DND-41 (cell line): ENCODE measurements around the gene OPTC.

Source experiments
- ATAC-seq: fragments of 200-7000 bp; cut with Tn5 transposase; 3 replicates; pipeline ENCODE4 v1.9.1; 2021; ENCODE audit warnings: low read depth; ENCODE audit not compliant: insufficient read depth
- DNase-seq: peaks from one replicate; pipeline ENCODE4 v3.0.0-alpha.2; 2020
- H2AFZ ChIP-seq: 2 replicates; pipeline ENCODE4 v1.6.0; 2012; ENCODE audit warnings: low read depth, low read length
- H3K27ac ChIP-seq: 2 replicates; pipeline ENCODE4 v1.5.1; 2012; ENCODE audit warnings: low read length, inconsistent platforms
- H3K27me3 ChIP-seq: fragments of 200-600 bp; sonication (generic); 2 replicates; pipeline ENCODE4 v1.6.0; 2012; ENCODE audit warnings: low read length, mild to moderate bottlenecking, inconsistent platforms; ENCODE audit not compliant: insufficient read depth, poor library complexity
- H3K36me3 ChIP-seq: 2 replicates; pipeline ENCODE4 v1.5.1; 2012; ENCODE audit warnings: low read length, inconsistent platforms; ENCODE audit not compliant: insufficient read depth
- H3K4me1 ChIP-seq: 2 replicates; pipeline ENCODE4 v1.5.1; 2012; ENCODE audit warnings: mild to moderate bottlenecking, low read length; ENCODE audit not compliant: insufficient read depth
- H3K4me2 ChIP-seq: 2 replicates; pipeline ENCODE4 v1.6.0; 2012; ENCODE audit warnings: mild to moderate bottlenecking, moderate library complexity, low read length, inconsistent platforms; ENCODE audit not compliant: insufficient read depth
- H3K4me3 ChIP-seq, 2 experiments: fragments of 200-600 bp in 1 of 2; shearing (Covaris generic) in 1 of 2; 2 replicates each; pipeline ENCODE4 v1.5.1; 2012 to 2016; ENCODE audit warnings: inconsistent platforms in 2 of 2, low read length in 2 of 2, mild to moderate bottlenecking in 2 of 2, low read depth in 1 of 2, moderate library complexity in 1 of 2
- H3K79me2 ChIP-seq: 2 replicates; pipeline ENCODE4 v1.6.0; 2012; ENCODE audit warnings: low read length, inconsistent platforms; ENCODE audit not compliant: insufficient read depth
- H3K9ac ChIP-seq: 2 replicates; pipeline ENCODE4 v1.6.0; 2012; ENCODE audit warnings: low read depth, mild to moderate bottlenecking, inconsistent platforms, low read length, moderate library complexity
- H3K9me3 ChIP-seq: 2 replicates; pipeline ENCODE4 v1.5.1; 2012; ENCODE audit warnings: low read length, moderate library complexity, mild to moderate bottlenecking, inconsistent platforms; ENCODE audit not compliant: insufficient read depth, severe bottlenecking
- H4K20me1 ChIP-seq: 2 replicates; pipeline ENCODE4 v1.6.0; 2012; ENCODE audit warnings: low read length; ENCODE audit not compliant: insufficient read depth
- CTCF ChIP-seq: IDR thresholded peaks from 2 replicates; pipeline ENCODE4 v1.5.1; 2012; ENCODE audit warnings: borderline replicate concordance, low read length, moderate library complexity, mild to moderate bottlenecking; ENCODE audit not compliant: poor library complexity, severe bottlenecking; ENCODE audit errors: extremely low read depth
- EZH2 ChIP-seq: IDR thresholded peaks from 3 replicates; pipeline ENCODE4 v1.6.1; 2012; ENCODE audit warnings: borderline replicate concordance, low read depth, mild to moderate bottlenecking, moderate library complexity, low read length, inconsistent platforms; ENCODE audit not compliant: severe bottlenecking

Gene OPTC

DNA sequence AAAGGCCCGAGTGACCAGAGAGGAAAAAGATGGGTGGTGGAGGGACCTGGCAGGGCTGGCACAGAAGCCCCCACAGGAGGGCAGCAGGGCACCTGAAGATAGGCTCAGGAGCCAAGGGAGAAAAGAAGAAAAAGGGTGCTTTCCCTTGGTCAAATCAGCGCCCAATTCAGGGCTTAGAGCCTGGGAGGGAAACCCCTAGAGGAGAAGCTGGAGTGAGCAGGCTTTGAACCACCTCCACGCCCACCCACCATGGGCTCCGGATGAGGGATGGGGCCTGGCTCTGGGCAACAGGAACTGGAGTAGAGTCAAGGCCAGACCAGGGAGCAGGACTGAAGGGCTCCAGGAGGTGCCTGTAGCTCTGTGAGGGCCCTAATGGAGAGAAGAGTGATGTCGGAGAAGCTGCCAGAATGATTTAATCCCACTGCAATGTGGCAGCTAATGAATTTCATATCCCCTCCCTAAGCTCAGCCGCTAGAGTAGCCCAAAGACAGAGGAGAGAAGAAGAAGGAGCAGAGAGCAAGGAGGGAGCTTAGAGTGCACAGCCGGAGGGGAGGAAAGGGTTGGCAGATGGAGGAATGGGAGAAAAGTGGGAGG is 30.4 kb upstream of the OPTC start:
- Histone ChIP-seq H3K9ac (no peak overlapping the region), H3K4me1 (no peaks in the 10 kb centered on the region), H3K36me3 (no peaks in the 10 kb centered on the region), H4K20me1 (no peaks in the 10 kb centered on the region), H3K4me3 (no peak overlapping the region), H3K9me3 (no peaks in the 10 kb centered on the region), H3K4me2 (no peak overlapping the region), H3K79me2 (no peaks in the 10 kb centered on the region), H3K27ac (no peak overlapping the region), H2AFZ (no peak overlapping the region), H3K27me3 (peaks cover 54% of the 10 kb centered on the region)
- DNase-seq (no peak), ATAC-seq (no peak)
- TF ChIP-seq CTCF (peak; percentile 13), EZH2 (peak; percentile 38)

- H4K20me1 ChIP-seq, result no peaks in the 10 kb centered on the region
- peaks cover 56% of the 10 kb centered on the region for H3K27me3 ChIP-seq
- H2AFZ ChIP-seq, result no peak overlapping the region
- no peak overlapping the region for H3K4me2 ChIP-seq
- ATAC-seq, result no peak
- H3K36me3 ChIP-seq, result no peaks in the 10 kb centered on the region
- H3K4me1 ChIP-seq, result no peaks in the 10 kb centered on the region
- H3K9ac ChIP-seq, result no peak overlapping the region
- H3K27ac ChIP-seq, result no peak overlapping the region
- H3K79me2 ChIP-seq, result no peaks in the 10 kb centered on the region
- no peak overlapping the region for H3K4me3 ChIP-seq
- H3K9me3 ChIP-seq, result no peaks in the 10 kb centered on the region
- TF ChIP-seq EZH2 (no peak), CTCF (no peak)
- DNase-seq, result no peak
These were observed 29.7 kb upstream of the OPTC start for GRCh38 chr1:203464226-203464625.

DNA sequence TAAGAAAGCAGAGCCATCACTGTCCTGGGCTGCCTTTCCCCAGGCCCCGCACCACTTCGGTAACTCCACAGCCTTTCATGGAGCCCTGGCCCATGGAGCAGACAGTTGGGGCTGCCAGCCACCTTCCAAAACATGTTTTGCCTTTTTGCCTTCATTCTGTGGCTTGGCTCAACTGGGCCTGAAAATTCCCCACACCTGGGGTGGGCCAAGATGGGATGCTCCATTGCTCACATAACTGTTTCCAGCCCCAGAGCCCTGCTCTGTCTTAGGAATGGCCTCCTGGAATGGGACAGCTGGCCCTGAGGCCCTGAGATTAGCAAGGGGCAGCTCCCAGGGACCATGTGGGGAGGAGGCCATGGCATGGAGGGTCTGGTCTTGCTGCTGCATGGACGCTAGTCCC is 29.2 kb upstream of the OPTC start:
- peaks cover 58% of the 10 kb centered on the region for H3K27me3 ChIP-seq

More for the DNA sequence above, 29.2 kb upstream of the OPTC start:
- no peaks in the 10 kb centered on the region for H3K79me2 ChIP-seq
- no peak overlapping the region for H3K4me2 ChIP-seq
- no peak overlapping the region for H3K9ac ChIP-seq
- no peak for DNase-seq
- ATAC-seq, result no peak
- H4K20me1 ChIP-seq, result no peaks in the 10 kb centered on the region
- no peaks in the 10 kb centered on the region for H3K9me3 ChIP-seq
- H3K4me3 ChIP-seq, result no peak overlapping the region
- no peak overlapping the region for H2AFZ ChIP-seq
- H3K27ac ChIP-seq, result no peak overlapping the region
- no peaks in the 10 kb centered on the region for H3K4me1 ChIP-seq
- TF ChIP-seq CTCF, result no peak
- TF ChIP-seq EZH2, result no peak
- no peaks in the 10 kb centered on the region for H3K36me3 ChIP-seq
